NCI-H2029 (cell line): ENCODE results near the gene TRIL.
A peak's percentile ranks its signal among the peaks of the same experiment; 100 is the strongest.

ENCODE experiments used
- DNase-seq: peaks from one replicate; lab custom pipeline; 2025; lab: John Stamatoyannopoulos, UW

Gene TRIL

DNA sequence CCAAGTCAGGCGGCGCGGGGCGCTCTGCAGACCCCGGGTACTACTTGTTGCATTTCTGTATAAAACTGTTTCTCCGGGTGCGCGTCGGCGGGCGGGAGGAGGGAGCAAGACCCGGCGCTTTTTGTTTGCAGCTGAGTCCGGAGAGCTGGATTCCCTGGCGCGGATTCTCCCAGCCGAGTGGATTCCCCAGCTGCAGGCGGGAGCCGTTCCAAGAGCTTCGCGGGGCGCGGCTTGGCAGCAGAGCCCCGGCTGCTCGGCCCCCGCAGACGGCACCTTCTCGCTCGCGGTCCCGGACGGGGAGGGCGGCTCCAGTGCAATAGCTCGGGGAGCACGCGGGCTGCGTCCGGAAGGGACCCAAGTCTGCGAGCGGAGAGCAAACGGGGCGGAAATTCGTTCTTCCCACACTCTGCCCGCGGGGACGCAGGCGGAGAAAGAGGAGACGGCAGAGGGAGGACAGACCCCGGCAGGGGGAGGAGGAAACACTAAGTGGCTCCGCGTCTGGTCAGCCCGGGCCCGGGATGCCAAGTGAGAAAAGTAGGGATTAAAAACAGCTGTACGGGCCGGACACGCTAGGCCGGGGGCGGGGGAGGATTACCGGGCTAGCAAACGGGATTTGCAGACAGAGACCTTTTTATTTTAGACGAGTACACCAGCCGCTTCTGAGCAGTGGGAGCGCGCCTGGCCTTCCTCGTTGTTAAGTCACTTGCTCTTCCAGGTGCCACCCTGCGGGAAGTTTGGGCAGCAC is at the start of gene TRIL:
TRIL (minus strand) TSS at position 96 of the 745 bp plus-strand sequence. CDS start 284 bp downstream, outside the sequence.
- peak; percentile 6 for DNase-seq

GRCh38 chr7:29007127-29007526 is 49.0 kb upstream of the TRIL start:
- DNase-seq, result no peak

DNA sequence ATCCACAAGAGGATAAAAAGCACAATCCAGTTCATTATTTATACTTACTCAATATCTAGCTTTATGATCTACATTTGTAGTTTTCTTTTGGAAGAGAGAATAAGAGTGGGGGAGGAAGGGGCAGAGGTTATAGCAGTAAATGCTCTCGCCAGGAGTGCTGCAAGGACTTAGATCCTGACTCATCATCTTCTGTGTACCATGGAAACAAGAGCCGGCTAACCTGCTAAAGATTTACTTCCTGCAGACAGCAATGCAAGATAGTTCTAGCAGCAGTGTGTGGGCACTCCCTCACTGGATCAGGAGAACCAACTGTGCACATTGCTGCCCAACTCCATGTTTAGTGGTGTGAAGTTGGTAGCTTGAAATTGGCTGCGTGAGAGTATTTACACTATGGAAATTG is 47.7 kb upstream of the TRIL start:
- no peak for DNase-seq

- no peak for DNase-seq
Observed at GRCh38 chr7:29005406-29005805, 47.3 kb upstream of the TRIL start.

DNA sequence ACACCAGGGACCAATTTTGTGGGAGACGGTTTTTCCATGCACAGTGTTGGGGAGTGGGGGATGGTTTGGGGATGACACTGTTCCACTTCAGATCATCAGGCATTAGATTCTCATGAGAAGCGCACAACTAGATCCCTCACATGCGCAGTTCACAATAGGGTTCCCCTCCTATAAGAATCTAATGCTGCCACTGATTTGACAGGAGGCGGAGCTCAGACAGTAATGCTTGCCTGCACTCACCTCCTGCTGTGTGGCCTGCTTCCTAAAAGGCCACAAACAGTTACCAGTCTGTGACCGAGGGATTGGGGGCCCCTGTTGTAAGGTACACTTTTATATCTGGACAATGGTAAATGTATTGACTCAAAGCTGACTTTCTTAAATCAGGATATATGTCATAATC is 45.6 kb upstream of the TRIL start:
- no peak for DNase-seq

- DNase-seq, result no peak
Observed at GRCh38 chr7:29000717-29001076, 42.6 kb upstream of the TRIL start.

GRCh38 chr7:28999895-29000716 is 42.0 kb upstream of the TRIL start:
- DNase-seq, result no peak

DNA sequence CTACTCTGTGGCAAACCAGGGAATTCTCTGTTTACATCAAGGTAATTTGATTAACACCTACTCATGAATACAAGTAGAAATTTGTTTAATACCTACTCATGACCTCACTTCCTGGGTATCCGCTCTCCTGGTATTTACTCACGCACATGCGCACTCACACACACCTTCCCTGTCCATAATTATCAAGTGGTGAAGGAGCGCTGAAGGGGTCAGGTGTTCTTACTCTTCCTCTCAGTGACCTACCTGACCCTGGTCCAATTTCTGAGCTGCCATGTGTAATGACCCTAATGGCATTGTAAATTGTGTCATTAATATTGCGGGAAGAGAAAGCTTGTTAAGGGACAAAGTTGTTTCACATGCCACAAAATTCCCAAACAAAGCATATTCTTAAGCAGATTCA is 41.3 kb upstream of the TRIL start:
- peak; percentile 23 for DNase-seq

DNA sequence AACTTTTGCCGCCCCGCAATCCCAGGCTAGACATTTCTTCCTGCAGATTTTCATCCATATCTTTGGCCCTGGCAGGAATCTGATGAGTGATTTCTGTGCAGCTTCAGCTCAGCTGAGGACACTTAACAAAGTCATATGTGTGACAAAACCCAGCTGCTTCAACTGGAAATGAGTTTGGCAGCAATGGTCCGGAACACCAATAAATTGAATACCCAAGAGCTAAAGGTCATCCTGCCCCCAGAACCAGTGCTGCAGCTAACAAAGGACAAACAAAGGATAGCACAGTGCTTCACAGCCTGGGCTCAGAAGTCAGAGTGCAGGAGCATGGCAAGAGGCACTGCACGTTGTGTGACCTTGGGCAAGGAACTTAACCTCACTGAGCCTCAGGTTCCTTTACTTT is 40.0 kb upstream of the TRIL start:
- no peak for DNase-seq

GRCh38 chr7:28996836-28997235 is 38.7 kb upstream of the TRIL start:
- no peak for DNase-seq

DNA sequence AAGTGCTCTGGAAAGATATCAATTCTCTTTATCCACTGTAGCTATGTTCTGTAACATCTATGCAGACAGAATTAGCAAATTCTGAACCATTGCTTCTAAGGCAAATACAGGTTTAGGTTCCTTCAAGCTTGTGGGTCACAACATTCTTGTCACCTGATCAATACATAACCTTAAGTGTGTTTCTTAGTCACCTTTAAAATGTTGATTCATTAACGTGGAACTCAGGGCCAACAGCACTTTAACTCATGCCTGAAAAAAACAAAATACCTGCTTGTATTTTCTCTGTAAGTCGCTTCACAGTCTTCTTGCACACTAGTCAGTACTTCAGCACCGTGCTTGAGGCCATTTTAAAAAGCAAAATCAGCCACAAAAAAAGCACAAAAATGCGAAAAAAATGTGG is 35.2 kb upstream of the TRIL start:
- DNase-seq, result no peak

DNA sequence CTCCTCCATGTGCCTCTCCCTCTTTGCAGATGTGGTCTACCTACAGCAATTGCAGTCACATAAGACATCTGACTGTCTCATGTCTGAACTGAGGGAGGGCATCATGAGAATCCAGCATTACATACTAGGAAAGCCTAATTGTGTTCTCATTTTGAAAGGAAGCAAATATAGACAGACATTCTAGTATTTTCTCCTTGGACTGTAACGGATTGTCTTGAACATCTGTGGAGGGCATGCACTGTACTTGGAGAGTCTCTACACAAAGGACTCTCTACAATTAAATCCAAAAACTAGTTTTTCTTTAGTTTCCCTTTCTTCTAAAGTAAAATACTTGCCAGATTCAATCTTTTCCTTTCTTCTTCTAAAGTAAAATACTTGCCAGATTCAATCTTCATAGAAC is 34.7 kb upstream of the TRIL start:
- no peak for DNase-seq

- DNase-seq, result no peak
Observed at GRCh38 chr7:28990200-28990960, 32.2 kb upstream of the TRIL start.

- DNase-seq, result no peak
Observed at GRCh38 chr7:28989211-28989980, 31.3 kb upstream of the TRIL start.

GRCh38 chr7:28988810-28989209 is 30.7 kb upstream of the TRIL start:
- no peak for DNase-seq

GRCh38 chr7:28988091-28988490 is 30.0 kb upstream of the TRIL start:
- DNase-seq, result no peak

DNA sequence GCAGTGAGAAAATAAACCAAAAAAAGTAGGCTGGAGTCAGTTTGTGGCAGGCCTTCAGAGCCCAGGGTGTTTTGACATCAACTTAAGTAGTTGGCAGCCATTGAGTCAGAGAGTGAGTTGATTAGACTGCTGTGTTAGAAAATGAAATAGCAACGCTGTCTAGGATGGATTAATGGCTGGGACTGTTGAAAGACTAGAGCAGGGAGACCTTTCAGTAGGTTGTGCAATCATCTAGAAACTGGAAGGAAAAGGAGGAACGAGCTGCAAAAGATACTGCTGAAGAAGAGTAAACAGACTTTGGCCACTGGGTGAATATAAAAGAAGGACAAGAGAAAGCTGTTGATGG is 28.6 kb upstream of the TRIL start:
- DNase-seq, result no peak

- no peak for DNase-seq
Observed at GRCh38 chr7:28986028-28986764, 28.1 kb upstream of the TRIL start.

DNA sequence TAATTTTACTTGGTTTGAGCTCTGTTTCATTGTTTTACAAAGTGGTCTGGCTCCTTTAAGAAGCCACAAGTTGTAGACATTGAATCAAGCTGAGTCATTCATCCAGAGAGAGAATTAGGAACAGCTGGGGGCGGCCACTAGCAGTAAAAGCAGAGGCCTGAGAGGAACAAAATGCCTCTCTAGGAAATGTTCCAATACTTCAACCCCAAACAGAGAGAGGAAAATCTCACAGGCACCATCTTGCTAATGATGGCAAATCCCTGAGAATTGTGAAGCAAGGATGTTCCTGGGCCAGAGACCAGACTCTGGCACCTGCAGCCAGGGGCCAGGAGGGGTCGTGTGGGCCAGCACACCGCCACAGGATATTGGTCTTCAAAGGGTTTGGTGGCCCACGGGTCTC is 26.5 kb upstream of the TRIL start:
- peak; percentile 2 for DNase-seq

DNA sequence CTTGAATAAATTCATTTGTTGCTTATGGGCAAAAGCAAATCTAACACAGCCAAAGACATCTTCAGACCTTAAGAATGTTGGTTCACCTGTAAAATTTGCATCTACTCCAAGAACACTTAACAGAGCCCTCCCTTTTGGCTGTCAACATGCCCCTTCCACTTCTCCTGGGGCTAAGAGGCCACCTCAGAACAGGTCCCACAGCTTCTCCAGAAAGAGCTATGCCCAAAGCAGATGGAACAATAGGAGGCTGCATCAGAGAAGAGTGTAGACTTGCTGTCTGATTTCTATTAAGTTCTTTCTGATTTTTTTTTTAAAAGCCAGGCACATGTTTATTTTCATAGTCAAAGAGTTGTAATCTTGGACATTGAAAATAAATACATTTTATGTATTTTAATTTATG is 26.1 kb upstream of the TRIL start:
- peak; percentile 45 for DNase-seq

- DNase-seq, result peak; percentile 17
Observed at GRCh38 chr7:28983396-28984190, 25.5 kb upstream of the TRIL start.
